GM21447 (cell line): Measurements from ENCODE around the gene USF3.

Experiments
- ATAC-seq: cut with Tn5 transposase; IDR thresholded peaks from one replicate; pipeline ENCODE4 v1.9.1; 2021; ENCODE audit not compliant: unreplicated experiment

USF3 gene

GRCh38 chr3:113620091-113620490 is 76.4 kb downstream of the USF3 start:
- no peak for ATAC-seq

- ATAC-seq = no peak
Observed at GRCh38 chr3:113617726-113618125, 78.7 kb downstream of the USF3 start.

- no peak for ATAC-seq
Observed at GRCh38 chr3:113615976-113616375, 80.5 kb downstream of the USF3 start.

DNA sequence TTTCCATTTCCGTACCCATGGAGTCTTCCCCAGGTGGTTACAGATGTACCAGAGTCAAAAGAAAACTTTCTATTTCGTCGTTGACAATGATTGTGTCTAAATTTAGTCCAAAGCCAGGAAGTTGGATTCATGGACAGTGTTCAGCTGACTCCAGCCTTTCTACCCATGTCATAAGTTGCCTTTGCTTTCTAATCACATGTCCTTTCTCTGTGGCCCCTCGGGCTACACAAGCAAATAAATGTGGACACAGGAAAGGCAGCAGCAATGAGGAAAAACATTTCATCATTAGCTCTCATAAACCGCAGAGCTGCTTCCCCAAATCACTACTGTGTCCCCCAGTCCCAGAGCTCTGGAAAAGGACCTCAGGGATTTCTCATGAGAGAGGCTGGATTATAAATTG is 82.0 kb downstream of the USF3 start:
- no peak for ATAC-seq

- peak; percentile 22 for ATAC-seq
Observed at GRCh38 chr3:113607219-113607596, 89.2 kb downstream of the USF3 start.

DNA sequence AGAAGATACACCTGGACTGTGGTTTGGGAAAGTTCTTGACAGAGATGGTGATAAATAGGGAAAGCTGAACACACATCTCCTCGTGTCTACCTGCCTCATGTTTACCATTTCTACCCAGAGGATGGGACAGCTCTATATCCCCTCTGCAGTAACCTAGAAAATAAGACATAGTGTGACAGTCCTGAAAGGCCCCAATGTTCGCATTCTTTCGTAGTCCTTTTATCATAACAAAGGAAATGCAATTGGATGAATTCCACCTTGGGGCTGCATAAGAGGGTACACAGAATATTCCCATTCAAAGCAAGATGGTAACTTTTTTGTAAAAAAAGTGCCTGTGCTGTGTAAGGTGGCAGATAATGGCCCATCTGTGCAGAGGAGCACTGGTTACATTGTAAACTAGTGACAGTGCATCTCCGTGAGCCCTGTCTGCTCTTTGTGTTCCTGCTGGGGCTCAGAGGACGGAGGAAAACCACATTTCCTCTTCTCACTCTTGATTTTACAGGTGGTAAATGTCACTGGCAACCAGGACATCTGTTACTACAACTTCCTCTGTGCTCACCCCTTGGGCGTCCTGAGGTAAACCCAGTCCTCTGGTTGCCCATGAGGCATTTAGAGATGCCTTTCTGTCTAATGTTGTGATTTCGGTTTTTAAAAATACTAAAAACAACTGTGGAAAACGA is 89.8 kb downstream of the USF3 start:
- ATAC-seq = peak; percentile 99

DNA sequence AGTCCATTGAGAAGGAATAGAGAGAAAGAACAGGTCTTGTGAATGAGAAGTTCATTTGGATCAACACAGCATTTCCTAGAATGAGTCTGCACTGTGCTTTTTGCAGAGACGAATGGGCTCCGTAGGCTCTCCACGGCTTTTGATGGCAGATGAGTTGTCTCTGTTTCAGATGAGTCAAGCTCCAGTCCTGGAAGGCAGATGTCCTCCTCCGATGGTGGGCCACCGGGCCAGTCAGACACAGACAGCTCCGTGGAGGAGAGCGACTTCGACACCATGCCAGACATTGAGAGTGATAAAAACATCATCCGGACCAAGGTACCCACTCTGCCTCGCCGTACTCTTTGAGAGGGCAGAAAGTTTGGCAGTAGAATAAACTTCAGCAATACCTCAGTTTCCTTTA is 93.6 kb downstream of the USF3 start:
- no peak for ATAC-seq

DNA sequence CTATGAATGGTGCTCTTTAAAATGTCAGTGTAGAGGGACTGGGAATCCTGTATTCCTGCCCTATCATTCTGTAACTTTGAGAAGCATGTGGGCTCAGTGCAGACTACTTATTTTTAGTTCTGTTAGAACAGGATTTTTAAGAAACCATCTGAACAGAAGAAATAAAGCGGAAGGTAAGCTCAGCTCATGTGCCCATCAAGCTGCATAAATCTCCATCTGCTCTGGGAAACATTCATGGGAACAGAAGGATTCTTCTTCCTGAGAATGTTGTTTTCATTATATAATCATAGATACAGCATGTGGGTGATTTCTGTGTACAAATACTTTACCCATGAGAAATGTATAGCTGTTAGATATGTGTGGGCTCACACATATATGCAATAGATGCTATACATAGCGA is 94.2 kb downstream of the USF3 start:
- no peak for ATAC-seq

- ATAC-seq = no peak
Observed at GRCh38 chr3:113601240-113601639, 95.2 kb downstream of the USF3 start.

DNA sequence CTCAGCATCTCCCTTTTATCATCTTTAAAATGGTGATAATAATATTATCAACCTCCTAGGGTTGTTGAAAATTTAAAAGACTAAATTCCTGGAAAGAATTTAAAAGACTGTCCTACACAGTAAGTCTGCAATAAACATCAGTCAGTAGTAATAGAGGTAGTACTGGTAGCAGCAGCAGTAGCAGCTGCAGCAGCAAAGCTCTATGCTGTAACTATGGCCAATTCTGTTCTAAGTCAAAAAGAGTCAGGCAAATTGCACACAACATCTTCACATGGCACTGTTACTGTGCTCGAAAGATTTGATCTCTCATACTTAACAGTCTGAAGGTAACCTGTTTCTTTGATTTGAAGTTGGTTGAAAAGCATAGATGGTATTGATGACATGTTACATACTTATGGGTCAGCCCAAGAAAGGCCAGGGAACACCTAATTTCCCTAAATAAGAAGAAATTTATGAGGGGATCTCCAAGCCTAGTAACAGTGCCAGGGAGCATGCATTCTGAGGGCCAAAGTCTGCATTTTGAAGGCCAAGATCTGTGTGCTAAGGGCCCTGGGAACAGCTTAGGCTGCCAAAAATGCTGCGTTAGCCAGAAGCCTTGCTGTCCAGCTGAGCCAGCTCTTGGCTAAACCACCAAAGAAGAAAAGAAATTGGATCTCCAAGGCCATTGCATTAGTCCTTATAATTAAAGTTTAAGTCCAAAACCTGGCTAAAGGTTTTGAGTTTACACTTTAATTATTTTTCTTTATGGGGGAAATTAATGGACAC is 95.8 kb downstream of the USF3 start:
- ATAC-seq = no peak
